Fibroblast of the aortic adventitia (primary cell): ENCODE data around the gene CNTNAP3B. TPM values are rescaled to one million over a fixed set of nuclear protein-coding genes. Genes with fewer than 3 reads are reported as not detected.
"Not testable (repeated sequence)": the region's sequence is repeated elsewhere in the genome, so short reads cannot be mapped to it uniquely, and the experiment has no call there.

Experiments
- DNase-seq: peaks from one replicate; pipeline ENCODE4 v3.0.0-alpha.2; 2010; ENCODE audit warnings: low read depth
- H3K4me3 ChIP-seq: 2 replicates; pipeline ENCODE4 v1.5.1; 2011; ENCODE audit warnings: low read depth, mild to moderate bottlenecking, control low read depth, low read length, moderate library complexity
- small RNA-seq: library from RNA; depleted of rRNA; stranded (forward); fragments of <200 nt; gene quantifications from one replicate; pipeline ENCODE3, GENCODE V24; 2012
- total RNA-seq: library from RNA; depleted of rRNA; stranded (reverse); fragments of >200 nt; gene quantifications from 2 replicates; pipeline ENCODE4 v1.2.3, GENCODE V29; 2012; ENCODE audit warnings: low replicate concordance

CNTNAP3B gene
- total RNA-seq, 1 donor: 118 TPM

DNA sequence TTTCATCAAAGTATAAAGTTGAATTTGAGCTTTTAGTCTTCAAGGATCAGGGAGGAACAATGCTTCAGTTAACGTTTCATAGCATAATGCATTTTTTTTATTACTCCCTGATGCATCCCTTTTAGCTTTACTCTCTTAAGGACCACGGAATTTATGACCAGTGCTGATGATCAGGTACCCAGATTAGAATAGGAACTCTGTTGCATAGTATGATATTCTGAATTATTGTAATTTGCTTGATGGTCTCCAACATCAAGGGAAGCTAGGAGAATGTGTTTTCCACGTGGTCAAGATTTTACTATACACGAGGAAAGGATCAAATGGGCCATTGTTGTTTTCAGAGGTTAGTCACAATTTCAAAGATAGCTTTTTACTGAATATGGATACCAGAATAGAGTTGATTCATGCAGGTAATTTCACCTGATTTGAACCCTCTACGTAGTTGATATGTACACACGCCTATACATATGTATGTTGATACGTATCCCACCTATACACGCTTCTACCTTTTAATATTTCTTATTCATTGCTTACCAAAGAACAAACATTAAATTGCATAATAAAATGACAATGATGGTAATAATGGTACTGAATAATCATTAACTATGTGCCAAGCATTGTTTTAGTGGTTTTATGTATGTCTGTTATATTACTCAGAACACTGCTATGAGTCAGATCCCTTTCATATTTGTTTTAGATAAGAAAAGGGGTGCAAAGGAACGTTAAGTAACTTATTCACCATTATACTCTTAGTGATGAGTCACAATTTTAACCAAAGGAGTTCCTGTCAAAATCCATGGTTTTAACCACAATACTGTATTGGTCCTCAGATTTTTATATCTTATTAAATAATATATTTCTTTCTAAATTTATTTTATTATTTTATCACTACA, 277.1 kb downstream of the CNTNAP3B start:
- H3K4me3 ChIP-seq, DNase-seq: not testable (repeated sequence)

DNA sequence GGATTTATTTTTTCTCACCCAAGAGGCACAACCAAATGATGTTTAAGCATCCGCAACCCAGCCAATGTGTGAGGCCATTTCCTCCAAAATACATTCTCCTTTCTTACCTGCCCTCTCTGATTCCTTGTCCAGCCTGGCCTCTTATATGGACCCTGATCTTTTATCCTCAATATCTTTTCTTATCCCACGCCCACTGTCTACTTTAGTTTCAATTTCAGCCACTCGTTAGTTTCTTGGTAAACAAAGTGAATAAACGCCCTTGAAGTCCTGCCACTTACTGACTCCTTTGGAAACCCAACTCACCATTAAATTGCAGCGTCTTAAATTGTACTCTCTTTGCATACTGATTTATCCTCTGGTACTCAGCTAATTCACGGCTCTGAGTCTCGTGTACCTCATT, 281.4 kb downstream of the CNTNAP3B start:
- DNase-seq, H3K4me3 ChIP-seq: not testable (repeated sequence)

Small RNAs within 50 kb of the gene (small RNA-seq; reads per million reads assigned to genes)
- not detected for gene RN7SL343P

Other genes with a start within 250 kb of the CNTNAP3B start
- under 0.01 TPM in 1 of 2 replicates, not detected in the other for gene SPATA31A6, start 54.2 kb upstream of the CNTNAP3B start, total RNA-seq